Stimulated activated CD4-positive, alpha-beta T cell treated with anti-CD3 and anti-CD28 coated beads, Interleukin-1b, Interleukin-23, amount 100 ng/mL, for 24 hours (primary cell): ENCODE measurements around the gene BTBD19.
"Not testable (repeated sequence)": the region's sequence is repeated elsewhere in the genome, so short reads cannot be mapped to it uniquely, and the experiment has no call there.

Experiments used
- DNase-seq, 4 experiments: peaks; one replicate each; pipeline ENCODE4 v3.0.0-alpha.2; 2020; ENCODE audit warnings: low read depth in 4 of 4, low spot score in 1 of 4

Gene BTBD19

GRCh38 chr1:44787506-44787905 is 20.8 kb upstream of the BTBD19 start:
- DNase-seq: no peak

GRCh38 chr1:44788120-44788860 is 20.0 kb upstream of the BTBD19 start, which contains the start of gene BEST4:
BEST4 (minus strand) TSS chr1:44788170; CDS start chr1:44787705, 465 bp downstream.
- DNase-seq: no peak

GRCh38 chr1:44790968-44791801 is 17.1 kb upstream of the BTBD19 start:
- DNase-seq: no peak

GRCh38 chr1:44792736-44793502 is 15.4 kb upstream of the BTBD19 start:
- DNase-seq: no peak

- DNase-seq: not testable (repeated sequence)
These were observed 10.4 kb upstream of the BTBD19 start for GRCh38 chr1:44797886-44798285.

- DNase-seq: no peak
These were observed 9.6 kb upstream of the BTBD19 start for GRCh38 chr1:44798481-44799365.

- peak; percentile 91 to 98 (median 98) for DNase-seq
These were observed 8.3 kb upstream of the BTBD19 start, which contains the start of gene PLK3 for GRCh38 chr1:44799770-44800584. PLK3 (plus strand) TSS chr1:44800377; CDS start chr1:44800464, 87 bp downstream.

- no peak for DNase-seq
These were observed 6.6 kb upstream of the BTBD19 start for GRCh38 chr1:44801491-44802305.

GRCh38 chr1:44802306-44803061 is 5.8 kb upstream of the BTBD19 start:
- DNase-seq: no peak

- DNase-seq: no peak
These were observed 5.3 kb upstream of the BTBD19 start for GRCh38 chr1:44803062-44803311.

GRCh38 chr1:44803312-44804095 is 4.8 kb upstream of the BTBD19 start:
- DNase-seq: no peak

GRCh38 chr1:44805311-44806024 is 2.9 kb upstream of the BTBD19 start:
- no peak for DNase-seq

GRCh38 chr1:44806025-44806703 is 2.2 kb upstream of the BTBD19 start:
- no peak for DNase-seq

GRCh38 chr1:44806704-44807363 is 1.5 kb upstream of the BTBD19 start, which contains the start of gene DYNLT4:
DYNLT4 (minus strand) TSS chr1:44807351; CDS start chr1:44806668, 683 bp downstream.
- no peak for DNase-seq

GRCh38 chr1:44807364-44808062 is 810 bp upstream of the BTBD19 start:
- DNase-seq: peak in 3 of 4 experiments; percentile 61 to 90 (median 77)
